HFFc6 (cell line): ENCODE measurements around the gene STIM1. TPM values are rescaled to one million over a fixed set of nuclear protein-coding genes. Genes with fewer than 3 reads are reported as not detected.
A peak's percentile ranks its signal among the peaks of the same experiment; 100 is the strongest.

Experiments
- DNase-seq: peaks from one replicate; pipeline ENCODE4 v3.0.0-alpha.2; 2018
- H3K27ac Mint-ChIP-seq: 2 replicates; pipeline ENCODE4 v1.8.0; 2020; ENCODE audit warnings: mild to moderate bottlenecking, mixed read lengths
- H3K27me3 Mint-ChIP-seq: 2 replicates; pipeline ENCODE4 v1.8.0; 2021; ENCODE audit warnings: mild to moderate bottlenecking, moderate library complexity, mixed read lengths; ENCODE audit not compliant: insufficient read depth
- H3K36me3 Mint-ChIP-seq: 2 replicates; pipeline ENCODE4 v1.8.0; 2021; ENCODE audit warnings: low read depth, mixed read lengths
- H3K4me1 Mint-ChIP-seq: 2 replicates; pipeline ENCODE4 v1.8.0; 2020; ENCODE audit warnings: low read depth, mixed read lengths
- H3K4me3 Mint-ChIP-seq: 2 replicates; pipeline ENCODE4 v1.8.0; 2020; ENCODE audit warnings: mild to moderate bottlenecking, moderate library complexity, mixed read lengths
- H3K9me3 Mint-ChIP-seq: 2 replicates; pipeline ENCODE4 v1.8.0; 2020; ENCODE audit warnings: mild to moderate bottlenecking, mixed read lengths
- CTCF ChIP-seq: fragments of 200-600 bp; sonication (generic); IDR thresholded peaks from 2 replicates; pipeline ENCODE4 v1.5.0; 2021; ENCODE audit warnings: antibody characterized with exemption, mild to moderate bottlenecking
- total RNA-seq, 6 experiments: library from RNA; stranded (reverse); fragmentation: NEBNext Ultra II Directional; extraction: Animal tissue kit (Norgen Biotek cat#: 25700); gene quantifications; 2 replicates in 1 of 6; 3 replicates in 5 of 6; pipeline ENCODE4 v1.2.3, GENCODE V29; 2021

STIM1 gene
- total RNA-seq, 6 experiments from 2014 or later, result 27.6 to 33.1 (median 30.7) TPM

- no peak for TF ChIP-seq CTCF
- Mint-ChIP-seq H3K9me3 (no peaks in the 10 kb centered on the region), H3K36me3 (peaks cover 4% of the 10 kb centered on the region; the same call in 1 of the 2 replicates), H3K4me1 (peaks cover 18% of the 10 kb centered on the region), H3K27me3 (no peaks in the 10 kb centered on the region), H3K27ac (no peak overlapping the region), H3K4me3 (no peak overlapping the region)
- DNase-seq, result no peak
Observed at GRCh38 chr11:3925513-3925912, 70.0 kb downstream of the STIM1 start.

- H3K4me1 Mint-ChIP-seq, result peaks cover 17% of the 10 kb centered on the region
- H3K9me3 Mint-ChIP-seq, result no peaks in the 10 kb centered on the region
- H3K27ac Mint-ChIP-seq, result no peak overlapping the region
- no peak overlapping the region for H3K4me3 Mint-ChIP-seq
- DNase-seq, result no peak
- no peak for TF ChIP-seq CTCF
- peaks cover 4% of the 10 kb centered on the region; the same call in 1 of the 2 replicates for H3K36me3 Mint-ChIP-seq
- no peaks in the 10 kb centered on the region for H3K27me3 Mint-ChIP-seq
Observed at GRCh38 chr11:3926458-3927095, 71.1 kb downstream of the STIM1 start.

GRCh38 chr11:3927129-3927796 is 71.8 kb downstream of the STIM1 start:
- no peaks in the 10 kb centered on the region for H3K27me3 Mint-ChIP-seq
- peaks cover 3% of the 10 kb centered on the region; the same call in 1 of the 2 replicates for H3K36me3 Mint-ChIP-seq
- no peaks in the 10 kb centered on the region for H3K9me3 Mint-ChIP-seq
- no peak overlapping the region for H3K27ac Mint-ChIP-seq
- peaks cover 17% of the 10 kb centered on the region for H3K4me1 Mint-ChIP-seq
- peak; percentile 17; the same call in 1 of the 2 replicates for TF ChIP-seq CTCF
- no peak for DNase-seq
- H3K4me3 Mint-ChIP-seq, result no peak overlapping the region

GRCh38 chr11:3929232-3929631 is 73.8 kb downstream of the STIM1 start:
- Mint-ChIP-seq H3K27me3 (no peaks in the 10 kb centered on the region), H3K9me3 (no peaks in the 10 kb centered on the region), H3K4me1 (peaks cover 18% of the 10 kb centered on the region), H3K27ac (no peak overlapping the region), H3K36me3 (no peaks in the 10 kb centered on the region), H3K4me3 (no peak overlapping the region)
- no peak for TF ChIP-seq CTCF
- DNase-seq, result no peak

GRCh38 chr11:3929649-3930048 is 74.2 kb downstream of the STIM1 start:
- peaks cover 23% of the 10 kb centered on the region for H3K4me1 Mint-ChIP-seq
- DNase-seq, result no peak
- H3K4me3 Mint-ChIP-seq, result no peak overlapping the region
- H3K36me3 Mint-ChIP-seq, result no peaks in the 10 kb centered on the region
- no peak overlapping the region for H3K27ac Mint-ChIP-seq
- H3K27me3 Mint-ChIP-seq, result no peaks in the 10 kb centered on the region
- no peak for TF ChIP-seq CTCF
- no peaks in the 10 kb centered on the region for H3K9me3 Mint-ChIP-seq
